B cell (primary cell): ENCODE results near the gene THRAP3. TPM values are rescaled to one million over a fixed set of nuclear protein-coding genes. Genes with fewer than 3 reads are reported as not detected.

Source experiments
- ATAC-seq: fragments of 200-7000 bp; cut with Tn5 transposase; one replicate; pipeline ENCODE4 v1.10.0; 2021; ENCODE audit warnings: low read depth, mild to moderate bottlenecking, moderate number of reproducible peaks, moderate library complexity
- CTCF ChIA-PET: fragments of 350-600 bp; sonication (Branson Sonifier 250); formaldehyde crosslinking; loops from one replicate; lab custom pipeline; 2021; ENCODE audit warnings: antibody characterized with exemption, inconsistent platforms; lab: Charles Lee
- POLR2A ChIA-PET: fragments of 350-600 bp; sonication (Branson Sonifier 250); formaldehyde crosslinking; loops from one replicate; lab custom pipeline; 2021; ENCODE audit warnings: antibody characterized with exemption; lab: Charles Lee
- DNase-seq: peaks from one replicate; pipeline ENCODE4 v3.0.0; 2013
- H2AFZ ChIP-seq: 2 replicates; pipeline ENCODE4 v1.6.1; 2012; ENCODE audit warnings: mild to moderate bottlenecking, low read depth, low read length; ENCODE audit not compliant: insufficient read depth, poor library complexity, severe bottlenecking
- H3K27ac ChIP-seq, 2 donors: 1 replicate in 1 of 2; 2 replicates in 1 of 2; pipeline ENCODE4 v1.5.1; 2012 to 2013; ENCODE audit warnings: low read length in 2 of 2, mild to moderate bottlenecking in 2 of 2, moderate library complexity in 1 of 2
- H3K27me3 ChIP-seq, 4 experiments: fragments of 200-600 bp in 1 of 4; sonication (generic) in 1 of 4; replicated peaks in 1 of 4; 1 replicate in 2 of 4; 2 replicates in 2 of 4; pipeline versions ENCODE4 v1.6.1 to v1.7.0; 2013 to 2016; ENCODE audit warnings: low read length in 3 of 4, mild to moderate bottlenecking in 2 of 4, mixed read lengths in 1 of 4, moderate library complexity in 1 of 4; ENCODE audit not compliant: insufficient read depth in 4 of 4, control insufficient read depth in 3 of 4; ENCODE audit errors: control extremely low read depth in 1 of 4
- H3K36me3 ChIP-seq, 2 experiments: replicated peaks in 1 of 2; 1 replicate in 1 of 2; 2 replicates in 1 of 2; pipeline versions ENCODE4 v1.6.1 to v1.7.1; 2013; ENCODE audit warnings: low read length in 1 of 2; ENCODE audit not compliant: insufficient read depth in 2 of 2, control insufficient read depth in 1 of 2; ENCODE audit errors: control extremely low read depth in 1 of 2, extremely low read depth in 1 of 2
- H3K4me1 ChIP-seq, 2 donors: fragments of 200-600 bp in 1 of 2; sonication (generic) in 1 of 2; 1 replicate in 1 of 2; 2 replicates in 1 of 2; pipeline versions ENCODE4 v1.5.1 to v1.6.1; 2013 to 2017; ENCODE audit warnings: low read length in 2 of 2; ENCODE audit not compliant: control insufficient read depth in 2 of 2, insufficient read depth in 2 of 2
- H3K4me2 ChIP-seq: replicated peaks from 2 replicates; pipeline ENCODE3; 2012; ENCODE audit warnings: mild to moderate bottlenecking, low read depth, low read length; ENCODE audit not compliant: poor library complexity, severe bottlenecking
- H3K4me3 ChIP-seq, 5 experiments: fragments of 200-600 bp in 1 of 5; sonication (generic) in 1 of 5; 1 replicate in 3 of 5; 2 replicates in 2 of 5; pipeline versions ENCODE4 v1.5.1 to v1.7.0; 2011 to 2016; ENCODE audit warnings: low read length in 4 of 5, mild to moderate bottlenecking in 4 of 5, low read depth in 2 of 5, control low read depth in 1 of 5, moderate library complexity in 1 of 5; ENCODE audit not compliant: insufficient read depth in 1 of 5; ENCODE audit errors: control extremely low read depth in 1 of 5, extremely low read depth in 1 of 5
- H3K79me2 ChIP-seq: fragments of 200-600 bp; sonication (generic); one replicate; pipeline ENCODE4 v1.6.0; 2016; ENCODE audit warnings: low read length; ENCODE audit not compliant: control insufficient read depth, insufficient read depth
- H3K9ac ChIP-seq: fragments of 200-600 bp; sonication (generic); 2 replicates; pipeline ENCODE4 v1.6.1; 2017; ENCODE audit warnings: mild to moderate bottlenecking, low read length, moderate library complexity
- H3K9me3 ChIP-seq, 3 donors: one replicate each; pipeline versions ENCODE4 v1.6.1 to v1.7.1; 2013; ENCODE audit warnings: low read length in 2 of 3; ENCODE audit not compliant: control insufficient read depth in 2 of 3, insufficient read depth in 1 of 3; ENCODE audit errors: control extremely low read depth in 1 of 3
- H4K20me1 ChIP-seq: 2 replicates; pipeline ENCODE4 v1.6.0; 2012; ENCODE audit warnings: mild to moderate bottlenecking, low read length; ENCODE audit not compliant: insufficient read depth, control insufficient read depth, poor library complexity, severe bottlenecking
- H3K27ac Mint-ChIP-seq: one replicate; pipeline ENCODE4 v1.8.0; 2021; ENCODE audit warnings: mixed read lengths
- H3K27me3 Mint-ChIP-seq: one replicate; pipeline ENCODE4 v1.8.0; 2021; ENCODE audit warnings: mixed read lengths
- H3K4me1 Mint-ChIP-seq: one replicate; pipeline ENCODE4 v1.8.0; 2021; ENCODE audit warnings: mixed read lengths
- H3K4me3 Mint-ChIP-seq: one replicate; pipeline ENCODE4 v1.8.0; 2021; ENCODE audit warnings: mixed read lengths
- H3K9me3 Mint-ChIP-seq: one replicate; pipeline ENCODE4 v1.8.0; 2022; ENCODE audit warnings: mixed read lengths; ENCODE audit not compliant: insufficient read depth
- EZH2 ChIP-seq: IDR thresholded peaks from 2 replicates; pipeline ENCODE4 v1.6.1; 2012; ENCODE audit warnings: borderline replicate concordance, low read depth, mild to moderate bottlenecking, moderate library complexity, low read length; ENCODE audit not compliant: insufficient read depth, poor library complexity, severe bottlenecking
- WGBS: methylation state at CpG from one replicate; pipeline ENCODE4 v1.1.5; 2013; ENCODE audit warnings: missing lambda C conversion rate; ENCODE audit not compliant: insufficient coverage; 5-methylcytosine and 5-hydroxymethylcytosine counted together
- intact Hi-C: fragments of 100-400 bp; cut with micrococcal nuclease; formaldehyde crosslinking; loops from one replicate; pipeline ENCODE4 v1.10.0; 2022
- polyA plus RNA-seq: library from polyadenylated mRNA; depleted of rRNA; stranded (reverse); fragments of >200 nt; gene quantifications from 2 replicates; pipeline ENCODE4 v1.2.3, GENCODE V29; 2012
- total RNA-seq, 2 donors: library from RNA; stranded (reverse); fragments of 120-200 nt in 1 of 2; gene quantifications; 1 replicate in 1 of 2; 2 replicates in 1 of 2; pipeline versions ENCODE4 v1.2.3 to v1.2.4, GENCODE V29; 2013 to 2022
- TF ChIP-seq, protein P1 (sequence below): fragments of 200-600 bp; IDR thresholded peaks from one replicate; pipeline ENCODE4 v1.8.0; 2022; ENCODE audit warnings: antibody characterized with exemption, mild to moderate bottlenecking

THRAP3 gene
- total and polyA plus RNA-seq, 2 donors (not counting 1 experiment from before 2014, with no cell fraction given) = 64.1 to 153 TPM

DNA sequence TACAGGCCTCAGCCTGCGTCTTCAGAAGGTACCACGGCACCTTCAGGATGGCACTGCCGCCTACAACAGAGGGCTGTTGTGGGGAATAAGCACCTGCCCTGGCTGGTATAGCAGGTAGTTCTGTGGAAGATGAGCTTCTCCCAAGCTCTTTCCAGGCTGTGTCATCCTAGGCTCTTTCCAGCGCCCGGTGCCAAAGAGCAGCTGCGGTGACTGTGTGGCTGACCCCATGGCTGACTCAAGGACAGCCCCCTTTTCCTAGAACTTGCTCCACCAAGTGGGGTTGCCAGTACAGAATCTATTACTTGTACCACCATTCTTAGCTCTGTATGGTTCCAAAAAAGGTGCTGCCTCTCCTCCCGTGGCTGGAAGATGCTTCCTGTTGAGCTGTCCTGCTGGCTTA is 121.1 kb downstream of the THRAP3 start:
- intact Hi-C loops = no loop called here
- H2AFZ ChIP-seq = no peak overlapping the region
- peaks cover 3 to 13% of the 10 kb centered on the region in 2 donors for H3K4me1 ChIP-seq
- TF ChIP-seq, protein P1, sequence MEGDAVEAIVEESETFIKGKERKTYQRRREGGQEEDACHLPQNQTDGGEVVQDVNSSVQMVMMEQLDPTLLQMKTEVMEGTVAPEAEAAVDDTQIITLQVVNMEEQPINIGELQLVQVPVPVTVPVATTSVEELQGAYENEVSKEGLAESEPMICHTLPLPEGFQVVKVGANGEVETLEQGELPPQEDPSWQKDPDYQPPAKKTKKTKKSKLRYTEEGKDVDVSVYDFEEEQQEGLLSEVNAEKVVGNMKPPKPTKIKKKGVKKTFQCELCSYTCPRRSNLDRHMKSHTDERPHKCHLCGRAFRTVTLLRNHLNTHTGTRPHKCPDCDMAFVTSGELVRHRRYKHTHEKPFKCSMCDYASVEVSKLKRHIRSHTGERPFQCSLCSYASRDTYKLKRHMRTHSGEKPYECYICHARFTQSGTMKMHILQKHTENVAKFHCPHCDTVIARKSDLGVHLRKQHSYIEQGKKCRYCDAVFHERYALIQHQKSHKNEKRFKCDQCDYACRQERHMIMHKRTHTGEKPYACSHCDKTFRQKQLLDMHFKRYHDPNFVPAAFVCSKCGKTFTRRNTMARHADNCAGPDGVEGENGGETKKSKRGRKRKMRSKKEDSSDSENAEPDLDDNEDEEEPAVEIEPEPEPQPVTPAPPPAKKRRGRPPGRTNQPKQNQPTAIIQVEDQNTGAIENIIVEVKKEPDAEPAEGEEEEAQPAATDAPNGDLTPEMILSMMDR = no peak
- no peak for TF ChIP-seq EZH2
- no peak overlapping the region for H3K4me3 ChIP-seq
- Mint-ChIP-seq H3K4me3 (no peak overlapping the region), H3K9me3 (no peaks in the 10 kb centered on the region), H3K27ac (no peak overlapping the region), H3K27me3 (no peaks in the 10 kb centered on the region), H3K4me1 (peaks cover 6% of the 10 kb centered on the region)
- DNase-seq (no peak), ATAC-seq (no peak)
- H4K20me1 ChIP-seq = peaks cover 7% of the 10 kb centered on the region
- no peak overlapping the region for H3K27ac ChIP-seq
- WGBS = 96% methylated on average over 7 of the region's 7 CpGs
- peaks cover 4 to 78% of the 10 kb centered on the region in 2 experiments for H3K36me3 ChIP-seq
- H3K9ac ChIP-seq = no peak overlapping the region
- no peaks in the 10 kb centered on the region for H3K9me3 ChIP-seq
- CTCF ChIA-PET = interaction anchor here (0.6 to 6.0 kb wide), 8 partner anchors 14 to 1515 kb away, joined by 3 to 98 read pairs (median 3); no protein-coding TSS in a partner anchor
- POLR2A ChIA-PET = interaction anchor here (1.0 kb wide), 1 partner anchor 23 kb away, joined by 3 read pairs; no protein-coding TSS in a partner anchor
- H3K79me2 ChIP-seq = no peaks in the 10 kb centered on the region
- H3K4me2 ChIP-seq = no peak overlapping the region
- H3K27me3 ChIP-seq = no peaks in the 10 kb centered on the region

- DNase-seq (no peak), ATAC-seq (no peak)
- no peaks in the 10 kb centered on the region for H3K27me3 Mint-ChIP-seq
- H3K36me3 ChIP-seq = peaks cover 4 to 72% of the 10 kb centered on the region in 2 experiments
- H4K20me1 ChIP-seq = peaks cover 3% of the 10 kb centered on the region
- POLR2A ChIA-PET = interaction anchor here (0.9 kb wide), 1 partner anchor 66 kb away, joined by 5 read pairs; no protein-coding TSS in a partner anchor
- no peaks in the 10 kb centered on the region for H3K79me2 ChIP-seq
- no peaks in the 10 kb centered on the region for H3K9me3 ChIP-seq
- peaks cover 13% of the 10 kb centered on the region for H3K4me1 Mint-ChIP-seq
- H3K4me3 ChIP-seq = no peak overlapping the region
- intact Hi-C loops = no loop called here
- H3K27me3 ChIP-seq = no peaks in the 10 kb centered on the region
- H3K4me1 ChIP-seq = peaks cover 13 to 25% of the 10 kb centered on the region in 2 donors
- no peak overlapping the region for H3K27ac Mint-ChIP-seq
- no peak for TF ChIP-seq EZH2
- TF ChIP-seq, protein P1 = no peak
- no peak overlapping the region for H2AFZ ChIP-seq
- 98% methylated on average over 8 of the region's 8 CpGs for WGBS
- no peak overlapping the region for H3K9ac ChIP-seq
- H3K4me3 Mint-ChIP-seq = no peak overlapping the region
- H3K27ac ChIP-seq = no peak overlapping the region
- H3K9me3 Mint-ChIP-seq = no peaks in the 10 kb centered on the region
- no peak overlapping the region for H3K4me2 ChIP-seq
- CTCF ChIA-PET = interaction anchor here (1.3 kb wide), 1 partner anchor 73 kb away, joined by 3 read pairs; no protein-coding TSS in a partner anchor
These were observed 122.6 kb downstream of the THRAP3 start for GRCh38 chr1:36346741-36347370.
